ENCODE results near the gene RNF214. TPM values are rescaled to one million over a fixed set of nuclear protein-coding genes. Genes with fewer than 3 reads are reported as not detected.

The RNF214 gene
- total RNA-seq, 1 experiment from 2014 or later = 37.8 TPM

GRCh38 chr11:117314840-117315239 is 82.4 kb downstream of the RNF214 start:
- no peak for DNase-seq (ENCODE audit: low spot score)
- no TSS peak for BruUV-seq (replicated peaks)
- TF ChIP-seq EZH2 (IDR thresholded peaks at IDR 0.05; ENCODE audit: borderline replicate concordance, low read depth, low read length, poor library complexity, severe bottlenecking) = no peak
- TF ChIP-seq CTCF (conservative IDR thresholded peaks at IDR 0.05; ENCODE audit: low read depth, low read length) = no peak
- Histone ChIP-seq H3K4me1 (ENCODE audit: insufficient read depth, low read length, poor library complexity, severe bottlenecking) (peaks cover 3% of the 10 kb centered on the region), H3K27me3 (replicated peaks; ENCODE audit: insufficient read depth, low read depth, low read length, poor library complexity) (no peaks in the 10 kb centered on the region), H3K36me3 (ENCODE audit: insufficient read depth, low read length, poor library complexity, severe bottlenecking) (no peaks in the 10 kb centered on the region), H3K4me3 (ENCODE audit: low read depth, low read length, poor library complexity, severe bottlenecking) (peak overlapping the region; percentile 84), H3K9me3 (ENCODE audit: low read depth, low read length, poor library complexity, severe bottlenecking) (no peaks in the 10 kb centered on the region), H3K27ac (ENCODE audit: low read depth, low read length, poor library complexity, severe bottlenecking) (no peak overlapping the region)
- intact Hi-C loops (cut with micrococcal nuclease; ENCODE audit: unreplicated experiment) = no loop called here
- ChIA-PET CTCF (interaction anchor here (1.1 kb wide), 1 partner anchor 83 kb away, joined by 3 read pairs; the partner anchor contains the start of gene PCSK7), POLR2A (ENCODE audit: low non-redundant PET) (no interaction called here)

- DNase-seq (ENCODE audit: low spot score) = no peak
- no peaks in the 10 kb centered on the region for H3K27me3 ChIP-seq (replicated peaks; ENCODE audit: insufficient read depth, low read depth, low read length, poor library complexity)
- no peaks in the 10 kb centered on the region for H3K36me3 ChIP-seq (ENCODE audit: insufficient read depth, low read length, poor library complexity, severe bottlenecking)
- TF ChIP-seq CTCF (conservative IDR thresholded peaks at IDR 0.05; ENCODE audit: low read depth, low read length) (no peak), EZH2 (IDR thresholded peaks at IDR 0.05; ENCODE audit: borderline replicate concordance, low read depth, low read length, poor library complexity, severe bottlenecking) (no peak)
- POLR2A ChIA-PET (ENCODE audit: low non-redundant PET) = interaction anchor here (0.7 kb wide), 1 partner anchor 12 kb away, joined by 4 read pairs; the partner anchor contains the start of gene CEP164
- no peaks in the 10 kb centered on the region for H3K9me3 ChIP-seq (ENCODE audit: low read depth, low read length, poor library complexity, severe bottlenecking)
- no peak overlapping the region for H3K27ac ChIP-seq (ENCODE audit: low read depth, low read length, poor library complexity, severe bottlenecking)
- intact Hi-C loops (cut with micrococcal nuclease; ENCODE audit: unreplicated experiment) = loop anchor here (1.0 kb wide), 1 partner anchor 12 kb away; the partner anchor contains the start of gene CEP164
- CTCF ChIA-PET = interaction anchor here (1.1 kb wide), 1 partner anchor 84 kb away, joined by 3 read pairs; the partner anchor contains the start of gene PCSK7
- BruUV-seq (replicated peaks) = no TSS peak
- peak overlapping the region; percentile 84 for H3K4me3 ChIP-seq (ENCODE audit: low read depth, low read length, poor library complexity, severe bottlenecking)
- peaks cover 3% of the 10 kb centered on the region for H3K4me1 ChIP-seq (ENCODE audit: insufficient read depth, low read length, poor library complexity, severe bottlenecking)
Measured at GRCh38 chr11:117315285-117316196, 83.1 kb downstream of the RNF214 start.

- TF ChIP-seq CTCF (conservative IDR thresholded peaks at IDR 0.05; ENCODE audit: low read depth, low read length) (peak; percentile 58), EZH2 (IDR thresholded peaks at IDR 0.05; ENCODE audit: borderline replicate concordance, low read depth, low read length, poor library complexity, severe bottlenecking) (no peak)
- H3K36me3 ChIP-seq (ENCODE audit: insufficient read depth, low read length, poor library complexity, severe bottlenecking) = no peaks in the 10 kb centered on the region
- TSS peak; percentile 57 for BruUV-seq (replicated peaks)
- H3K4me1 ChIP-seq (ENCODE audit: insufficient read depth, low read length, poor library complexity, severe bottlenecking) = peaks cover 3% of the 10 kb centered on the region
- no peaks in the 10 kb centered on the region for H3K9me3 ChIP-seq (ENCODE audit: low read depth, low read length, poor library complexity, severe bottlenecking)
- no peaks in the 10 kb centered on the region for H3K27me3 ChIP-seq (replicated peaks; ENCODE audit: insufficient read depth, low read depth, low read length, poor library complexity)
- intact Hi-C loops (cut with micrococcal nuclease; ENCODE audit: unreplicated experiment) = loop anchor here (1.0 kb wide), 1 partner anchor 11 kb away; the partner anchor contains the start of gene CEP164
- H3K4me3 ChIP-seq (ENCODE audit: low read depth, low read length, poor library complexity, severe bottlenecking) = peak within 1 kb of the TSS; percentile 84
- CTCF ChIA-PET = interaction anchor here (0.9 to 1.3 kb wide), 3 partner anchors 11 to 493 kb away, joined by 3 to 4 read pairs (median 3); partner anchors contain the start of genes CEP164 and PCSK7
- H3K27ac ChIP-seq (ENCODE audit: low read depth, low read length, poor library complexity, severe bottlenecking) = peak within 1 kb of the TSS; percentile 55
- POLR2A ChIA-PET (ENCODE audit: low non-redundant PET) = interaction anchor here (0.7 kb wide), 2 partner anchors 11 to 95 kb away, joined by 3 to 4 read pairs; partner anchors contain the start of gene CEP164
- peak; percentile 93 for DNase-seq (ENCODE audit: low spot score)
Measured at GRCh38 chr11:117316197-117316961, 83.9 kb downstream of the RNF214 start, which contains the start of gene BACE1. TSS of gene BACE1 (minus strand) at chr11:117316256. CDS start at chr11:117315795, 461 bp downstream.
